Central memory CD8-positive, alpha-beta T cell (primary cell): ENCODE results near the gene DAGLA.

Experiments
- ATAC-seq: fragments of 150-1000 bp; cut with Tn5 transposase; replicated peaks from 2 replicates; pipeline ENCODE4 v1.10.0; 2022; ENCODE audit warnings: mild to moderate bottlenecking, moderate FRiP score, moderate number of reproducible peaks; ENCODE audit not compliant: poor library complexity, severe bottlenecking; ENCODE audit errors: extremely low read depth
- DNase-seq, 2 donors: peaks; one replicate each; pipeline ENCODE4 v3.0.0; 2021; ENCODE audit warnings: low spot score in 2 of 2
- H3K27ac Mint-ChIP-seq: one replicate; pipeline ENCODE4 v1.8.0; 2022; ENCODE audit warnings: low read depth, mild to moderate bottlenecking, moderate library complexity, mixed read lengths
- H3K27me3 Mint-ChIP-seq: one replicate; pipeline ENCODE4 v1.8.0; 2022; ENCODE audit warnings: mixed read lengths
- H3K36me3 Mint-ChIP-seq: one replicate; pipeline ENCODE4 v1.8.0; 2022; ENCODE audit warnings: mild to moderate bottlenecking, moderate library complexity, mixed read lengths; ENCODE audit not compliant: insufficient read depth
- H3K4me1 Mint-ChIP-seq: one replicate; pipeline ENCODE4 v1.8.0; 2022; ENCODE audit warnings: mixed read lengths
- H3K4me3 Mint-ChIP-seq: one replicate; pipeline ENCODE4 v1.8.0; 2022; ENCODE audit warnings: mild to moderate bottlenecking, moderate library complexity, mixed read lengths
- H3K9me3 Mint-ChIP-seq: one replicate; pipeline ENCODE4 v1.8.0; 2022; ENCODE audit warnings: mixed read lengths

DAGLA gene

DNA sequence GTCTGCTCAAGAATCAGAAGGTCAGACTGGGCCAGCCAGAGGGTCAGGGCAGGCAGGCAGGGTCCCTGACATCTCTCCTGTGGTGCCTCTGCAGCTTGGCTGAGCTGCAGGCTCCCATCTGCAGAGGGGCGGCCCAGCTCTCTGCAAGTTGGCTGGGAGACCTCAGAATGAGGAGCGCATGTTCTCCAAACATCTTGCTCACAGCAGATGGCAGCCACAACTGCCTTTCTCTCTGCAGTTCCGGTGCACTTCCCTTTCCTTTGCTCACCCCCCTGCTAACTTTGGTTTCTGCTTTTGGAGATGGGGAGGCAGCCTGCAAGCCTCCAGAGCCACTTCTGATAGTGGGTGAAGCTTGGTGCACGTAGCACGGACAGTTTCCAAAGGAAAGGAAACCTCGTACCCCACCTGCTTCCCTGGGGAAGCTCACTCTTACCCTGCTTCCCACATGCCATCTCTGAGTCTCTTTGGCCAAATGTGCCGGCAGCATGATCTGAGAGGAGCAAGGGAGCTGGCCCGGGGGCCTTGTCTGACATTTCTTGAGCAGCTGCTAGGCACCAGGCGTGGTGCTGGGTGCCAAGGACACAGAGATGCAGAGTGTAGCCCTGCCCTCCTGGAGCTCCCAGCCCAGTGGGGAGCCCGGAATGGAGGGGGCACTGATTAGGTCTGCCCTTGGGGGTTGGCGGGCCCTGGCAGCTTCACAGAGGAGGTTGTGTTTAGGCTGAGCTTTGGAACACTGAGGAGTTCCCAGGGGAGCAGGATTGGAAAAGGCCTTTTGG is 18.2 kb downstream of the DAGLA start:
- H3K27me3 Mint-ChIP-seq = no peaks in the 10 kb centered on the region

DNA sequence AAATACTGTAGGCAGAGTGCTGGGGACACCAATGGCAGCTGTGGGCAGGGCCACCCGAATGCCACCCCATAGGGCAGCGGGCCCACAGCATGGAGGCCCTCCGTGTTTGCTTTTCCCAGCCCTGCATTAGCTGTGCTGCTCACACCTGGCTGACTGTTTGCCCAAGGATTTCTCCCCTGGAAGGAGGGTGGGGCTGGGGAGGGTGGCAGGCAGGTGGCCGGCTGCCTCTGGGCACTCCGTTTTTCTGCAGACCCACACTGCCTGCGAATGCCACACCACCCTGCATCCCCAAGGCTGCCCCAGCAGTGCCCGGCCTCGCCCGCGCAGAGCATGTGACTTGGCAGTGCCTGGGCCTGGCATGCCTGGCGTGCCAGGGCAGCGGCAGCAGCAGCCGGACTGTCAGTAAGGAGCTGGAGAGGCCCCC is 19.6 kb downstream of the DAGLA start:
- DNase-seq = no peak
- no peak overlapping the region for H3K27ac Mint-ChIP-seq

More for the DNA sequence above, 18.2 kb downstream of the DAGLA start:
- no peak overlapping the region for H3K4me3 Mint-ChIP-seq
- H3K36me3 Mint-ChIP-seq = peaks cover 4% of the 10 kb centered on the region
- no peaks in the 10 kb centered on the region for H3K9me3 Mint-ChIP-seq
- peaks cover 31% of the 10 kb centered on the region for H3K4me1 Mint-ChIP-seq
- ATAC-seq (no peak), DNase-seq (no peak)
- peak overlapping the region; percentile 61 for H3K27ac Mint-ChIP-seq

DNA sequence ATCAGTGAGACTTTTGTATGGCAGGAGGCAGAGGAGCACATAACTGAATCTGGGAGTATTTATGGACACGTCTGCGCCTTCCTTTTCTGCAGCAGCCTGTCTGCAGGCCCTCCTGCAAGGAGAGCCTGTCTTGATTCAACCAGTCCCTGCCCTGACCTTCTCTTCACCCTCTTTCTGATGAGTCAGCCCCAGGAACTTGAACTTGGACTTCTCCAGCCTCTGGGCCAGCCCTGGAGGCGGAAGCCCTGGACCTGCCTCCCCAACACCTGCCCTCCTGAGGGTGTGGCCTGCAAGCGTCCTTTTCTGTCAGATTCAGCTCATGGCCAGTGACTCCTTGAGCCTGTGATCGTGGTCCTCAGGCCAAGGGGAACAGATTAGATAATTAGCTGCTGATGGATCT is 20.0 kb downstream of the DAGLA start:
- no peaks in the 10 kb centered on the region for H3K9me3 Mint-ChIP-seq
- H3K4me3 Mint-ChIP-seq = no peak overlapping the region
- H3K27ac Mint-ChIP-seq = no peak overlapping the region
- ATAC-seq (no peak), DNase-seq (no peak)
- H3K27me3 Mint-ChIP-seq = no peaks in the 10 kb centered on the region
- H3K4me1 Mint-ChIP-seq = peaks cover 32% of the 10 kb centered on the region
- H3K36me3 Mint-ChIP-seq = peaks cover 2% of the 10 kb centered on the region

More for the DNA sequence above, 19.6 kb downstream of the DAGLA start:
- Mint-ChIP-seq H3K4me1 (peaks cover 32% of the 10 kb centered on the region), H3K27me3 (no peaks in the 10 kb centered on the region), H3K9me3 (no peaks in the 10 kb centered on the region), H3K36me3 (peaks cover 3% of the 10 kb centered on the region), H3K4me3 (no peak overlapping the region)
- no peak for ATAC-seq

DNA sequence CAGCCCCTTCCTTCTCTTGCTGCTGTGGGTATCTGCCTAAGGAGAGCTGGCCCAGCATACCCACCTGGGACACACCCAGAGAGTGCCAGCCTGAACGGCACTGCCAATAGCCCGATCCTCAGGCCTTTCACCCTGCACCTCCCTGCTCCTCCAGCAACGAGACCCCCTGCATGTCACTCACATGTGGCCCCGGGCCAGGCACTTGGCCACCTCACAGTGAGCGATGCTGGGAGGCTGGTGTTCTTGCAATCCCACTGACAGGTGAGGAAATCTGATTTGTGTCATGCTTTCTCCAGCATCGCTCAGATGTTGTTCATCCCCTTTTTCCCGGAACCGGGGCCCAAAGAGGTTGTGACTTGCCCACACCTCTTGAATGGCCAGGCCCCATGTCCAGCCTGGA is 20.5 kb downstream of the DAGLA start:
- ATAC-seq (no peak), DNase-seq (no peak)
- Mint-ChIP-seq H3K9me3 (no peaks in the 10 kb centered on the region), H3K4me1 (peaks cover 29% of the 10 kb centered on the region), H3K4me3 (no peak overlapping the region), H3K36me3 (peaks cover 2% of the 10 kb centered on the region), H3K27ac (no peak overlapping the region), H3K27me3 (no peaks in the 10 kb centered on the region)

DNA sequence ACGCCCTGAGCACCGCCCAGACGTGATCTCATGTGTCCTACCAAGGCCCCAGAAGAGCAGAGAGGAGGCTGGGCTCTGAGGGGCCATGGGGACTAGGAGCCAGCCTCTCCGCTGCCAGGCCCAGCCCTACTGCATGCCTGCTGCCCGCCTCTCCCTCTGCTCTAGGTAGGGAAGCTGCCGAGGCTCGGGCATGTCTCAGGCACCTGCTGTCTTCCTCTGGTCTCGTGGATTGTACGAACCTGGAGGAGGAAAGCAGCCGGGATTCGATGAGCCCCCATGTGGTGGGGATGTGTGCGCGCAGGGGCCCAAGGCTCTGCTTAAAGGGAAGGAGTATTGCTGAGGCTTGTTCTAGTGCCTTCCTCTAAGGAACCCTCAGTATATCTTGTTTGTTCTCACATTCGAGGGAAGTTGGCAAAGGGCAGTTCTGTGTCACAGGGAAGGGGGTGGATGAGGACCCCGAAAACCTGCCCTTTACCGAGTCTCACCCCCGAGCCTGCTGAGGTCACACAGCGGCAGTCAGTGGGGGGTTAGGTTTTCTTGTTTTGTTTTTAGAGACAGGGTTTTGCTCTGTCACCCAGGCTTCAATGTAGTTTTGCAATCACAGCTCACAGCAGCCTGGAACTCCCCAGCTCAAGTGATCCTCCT is 21.2 kb downstream of the DAGLA start:
- no peak for DNase-seq
- Mint-ChIP-seq H3K27me3 (no peaks in the 10 kb centered on the region), H3K9me3 (no peaks in the 10 kb centered on the region), H3K4me3 (no peak overlapping the region), H3K4me1 (peaks cover 22% of the 10 kb centered on the region), H3K36me3 (no peaks in the 10 kb centered on the region), H3K27ac (no peak overlapping the region)
- ATAC-seq = no peak

DNA sequence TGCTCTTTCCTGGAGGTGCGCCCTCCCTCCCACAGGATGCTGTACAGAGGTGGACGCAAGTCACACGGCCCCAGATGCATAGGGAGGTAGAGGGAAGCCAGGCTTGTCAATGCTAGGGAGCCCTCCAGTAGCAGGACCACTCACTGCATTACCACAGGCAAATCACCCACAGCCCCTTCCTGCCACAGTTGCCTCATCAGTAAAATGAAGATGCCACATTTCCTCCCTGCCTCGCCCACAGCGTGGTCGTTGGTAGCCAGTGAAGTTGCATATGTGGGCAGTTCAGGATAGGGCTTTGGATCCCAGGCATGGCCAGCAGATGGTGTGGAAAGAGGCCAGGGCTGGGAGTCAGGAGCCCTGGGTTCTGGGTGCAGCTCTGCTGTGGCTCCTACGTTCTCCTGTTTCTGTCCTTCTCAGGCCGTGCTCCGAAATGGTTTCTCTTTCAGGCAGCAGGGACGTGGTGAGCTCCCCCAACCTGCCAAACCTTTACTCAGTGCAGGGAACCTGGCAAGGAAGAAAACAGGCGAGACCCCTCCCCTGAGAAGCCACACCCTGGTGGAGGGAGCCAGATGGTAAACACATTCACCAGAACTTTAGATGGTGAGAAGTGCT is 22.6 kb downstream of the DAGLA start:
- no peak for DNase-seq

DNA sequence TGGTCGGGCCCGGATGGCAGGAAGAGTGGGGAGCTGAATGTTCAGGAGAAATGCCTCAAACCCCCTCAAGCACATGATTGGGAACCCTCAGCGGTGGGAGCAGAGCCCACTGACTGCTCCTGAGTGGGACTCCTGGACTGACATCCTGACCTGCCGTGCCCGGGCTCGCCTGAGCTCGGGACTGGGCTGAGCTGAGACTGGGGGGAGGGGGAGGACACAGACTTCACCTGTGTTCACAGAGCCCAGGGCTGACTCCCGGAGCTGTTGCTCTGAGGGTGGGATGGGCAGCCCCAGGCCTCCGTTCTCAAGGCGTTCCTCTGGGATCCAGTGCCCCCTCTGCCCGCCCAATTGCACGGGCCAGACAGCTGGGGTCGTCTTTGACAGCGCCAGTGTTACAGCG is 24.6 kb downstream of the DAGLA start:
- H3K4me3 Mint-ChIP-seq = no peak overlapping the region
- DNase-seq (no peak), ATAC-seq (no peak)
- peaks cover 10% of the 10 kb centered on the region for H3K4me1 Mint-ChIP-seq
- no peak overlapping the region for H3K27ac Mint-ChIP-seq
- H3K27me3 Mint-ChIP-seq = no peaks in the 10 kb centered on the region
- no peaks in the 10 kb centered on the region for H3K36me3 Mint-ChIP-seq
- H3K9me3 Mint-ChIP-seq = no peaks in the 10 kb centered on the region

More for the DNA sequence above, 22.6 kb downstream of the DAGLA start:
- peaks cover 18% of the 10 kb centered on the region for H3K4me1 Mint-ChIP-seq
- peak; percentile 32 for ATAC-seq
- H3K27ac Mint-ChIP-seq = peak overlapping the region; percentile 5
- no peaks in the 10 kb centered on the region for H3K27me3 Mint-ChIP-seq
- H3K9me3 Mint-ChIP-seq = no peaks in the 10 kb centered on the region
- H3K4me3 Mint-ChIP-seq = peak overlapping the region; percentile 42
- H3K36me3 Mint-ChIP-seq = no peaks in the 10 kb centered on the region

DNA sequence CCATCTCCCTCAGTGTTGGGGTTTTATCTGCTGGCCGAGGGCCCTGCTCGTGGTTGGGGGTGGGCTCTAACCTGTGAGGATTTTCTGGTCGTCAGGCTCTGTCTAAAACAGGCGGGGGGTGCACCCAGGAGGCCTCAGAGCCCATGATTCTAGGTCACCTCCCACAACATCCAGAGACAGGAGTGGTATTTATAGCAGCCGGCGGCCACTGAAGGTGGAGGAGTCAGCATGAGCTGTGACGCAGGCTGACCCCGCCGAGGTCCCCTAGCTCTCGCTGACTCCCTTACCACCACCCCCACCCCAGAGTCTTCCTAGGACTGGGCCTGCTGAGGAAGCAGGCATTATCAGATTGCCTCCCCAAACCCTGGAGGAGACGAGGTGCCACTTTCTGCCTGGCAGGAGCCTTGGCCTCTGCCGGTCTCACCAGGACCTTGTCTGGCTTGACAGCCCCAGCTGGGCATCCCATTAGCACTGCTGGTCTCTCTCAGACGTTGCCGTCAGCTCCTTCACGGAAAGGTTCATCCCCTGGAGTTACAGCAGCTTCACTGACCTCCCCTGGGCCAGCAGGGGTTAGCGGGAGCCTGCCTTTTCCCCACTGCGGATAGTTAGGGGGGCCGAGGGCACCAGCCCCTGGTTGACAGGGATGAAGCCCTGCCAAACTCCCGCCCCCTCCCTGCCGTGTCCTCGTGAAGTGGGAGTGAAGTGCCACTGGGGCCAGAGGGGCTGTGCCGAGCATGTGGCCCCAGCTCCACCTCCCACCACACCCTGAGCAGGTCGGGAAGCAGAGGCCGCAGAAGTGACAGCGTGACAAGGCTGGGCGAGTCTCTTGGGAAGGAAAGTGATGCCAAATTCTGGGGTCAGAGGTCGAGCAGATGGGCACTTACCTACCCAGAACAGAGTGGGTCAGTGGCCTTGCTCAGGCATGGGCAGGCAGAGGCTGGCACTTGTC is 26.5 kb downstream of the DAGLA start:
- ATAC-seq (no peak), DNase-seq (no peak)
- Mint-ChIP-seq H3K4me3 (no peak overlapping the region), H3K4me1 (peaks cover 10% of the 10 kb centered on the region), H3K27me3 (no peaks in the 10 kb centered on the region), H3K9me3 (no peaks in the 10 kb centered on the region), H3K27ac (no peak overlapping the region), H3K36me3 (no peaks in the 10 kb centered on the region)

DNA sequence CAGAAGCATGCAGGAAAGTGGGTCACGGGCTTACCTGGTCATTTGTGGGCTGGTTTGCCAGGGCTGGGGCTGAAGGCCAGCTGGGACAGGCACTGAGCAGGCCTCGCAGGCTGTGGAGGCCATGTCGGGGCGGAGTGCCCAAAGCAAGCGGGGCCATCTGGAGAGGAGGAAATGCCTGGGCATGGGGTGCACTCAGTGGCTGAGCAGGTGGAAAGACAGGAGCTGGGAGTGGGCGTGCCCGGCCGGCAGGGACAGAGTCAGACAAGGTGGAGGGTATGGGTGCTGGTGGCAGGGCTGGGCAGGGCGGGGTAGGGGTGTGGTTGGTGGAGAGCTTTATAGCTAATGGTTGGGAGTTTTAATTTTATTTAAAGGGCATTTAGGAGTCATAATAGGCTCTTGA is 27.4 kb downstream of the DAGLA start:
- H3K9me3 Mint-ChIP-seq = no peaks in the 10 kb centered on the region
- ATAC-seq (no peak), DNase-seq (no peak)
- no peak overlapping the region for H3K4me3 Mint-ChIP-seq
- H3K27me3 Mint-ChIP-seq = no peaks in the 10 kb centered on the region
- H3K27ac Mint-ChIP-seq = no peak overlapping the region
- H3K4me1 Mint-ChIP-seq = peaks cover 9% of the 10 kb centered on the region
- H3K36me3 Mint-ChIP-seq = no peaks in the 10 kb centered on the region

DNA sequence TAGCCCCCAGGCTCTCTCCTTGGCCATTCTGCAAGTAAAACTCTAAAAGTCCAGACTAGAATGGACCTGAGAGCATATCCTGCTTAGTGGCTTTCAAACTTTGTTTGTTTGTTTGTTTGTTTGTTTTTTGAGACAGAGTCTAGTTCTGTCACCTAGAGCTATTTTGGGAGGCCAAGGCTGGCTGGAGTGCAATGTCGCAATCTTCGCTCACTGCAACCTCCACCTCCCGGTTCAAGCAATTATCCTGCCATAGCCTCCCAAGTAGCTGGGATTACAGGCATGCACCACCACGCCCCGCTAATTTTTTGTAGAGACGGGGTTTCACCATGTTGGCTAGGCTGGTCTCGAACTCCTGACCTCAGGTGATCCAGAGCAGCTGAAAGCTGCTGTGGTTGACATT is 28.9 kb downstream of the DAGLA start:
- Mint-ChIP-seq H3K36me3 (no peaks in the 10 kb centered on the region), H3K27me3 (no peaks in the 10 kb centered on the region), H3K4me1 (no peaks in the 10 kb centered on the region), H3K9me3 (no peaks in the 10 kb centered on the region), H3K27ac (no peak overlapping the region), H3K4me3 (no peak overlapping the region)
- ATAC-seq (no peak), DNase-seq (no peak)

DNA sequence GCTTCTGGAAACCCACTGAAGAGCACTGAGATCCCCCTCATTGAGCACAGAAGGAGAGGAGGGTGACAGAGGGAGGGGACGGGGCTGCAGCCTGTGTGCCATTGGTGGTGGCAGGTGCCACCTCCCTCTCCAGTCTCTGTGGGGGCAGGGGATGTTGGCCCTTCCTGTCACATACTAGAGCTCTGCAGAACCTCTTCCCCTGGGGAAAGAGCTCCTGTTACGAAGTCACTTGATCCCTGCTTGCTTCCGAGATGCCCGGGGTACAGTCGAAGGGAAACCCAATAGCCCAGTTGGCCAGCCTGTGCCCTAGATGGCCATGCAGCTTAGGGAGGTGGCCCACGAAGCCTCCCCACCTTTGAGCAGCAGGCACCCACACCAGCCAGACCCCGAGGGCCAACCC is 29.4 kb downstream of the DAGLA start:
- no peaks in the 10 kb centered on the region for H3K36me3 Mint-ChIP-seq
- no peaks in the 10 kb centered on the region for H3K4me1 Mint-ChIP-seq
- no peak overlapping the region for H3K4me3 Mint-ChIP-seq
- no peak for DNase-seq
- H3K27ac Mint-ChIP-seq = no peak overlapping the region
- no peaks in the 10 kb centered on the region for H3K9me3 Mint-ChIP-seq
- H3K27me3 Mint-ChIP-seq = no peaks in the 10 kb centered on the region
- ATAC-seq = no peak

DNA sequence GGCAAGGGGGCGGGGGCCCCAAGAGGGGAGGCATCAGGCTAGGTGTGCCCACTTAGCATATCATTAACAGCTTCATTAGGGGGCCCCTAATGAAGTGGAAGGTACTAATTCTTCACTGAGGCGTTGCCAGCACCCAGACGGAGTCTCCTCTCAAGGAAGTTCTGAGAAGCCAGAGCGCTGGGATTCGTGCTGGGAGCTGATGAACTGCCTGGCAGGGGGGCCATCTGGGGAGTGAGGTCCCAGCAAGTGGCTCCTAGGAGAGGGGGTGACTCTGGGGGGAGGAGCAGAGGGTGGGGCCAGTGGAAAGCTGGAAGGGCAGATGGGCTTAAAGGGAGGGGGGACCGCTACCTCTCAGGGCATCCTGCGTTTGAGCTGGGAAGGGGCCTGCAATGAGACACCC is 29.8 kb downstream of the DAGLA start:
- ATAC-seq (no peak), DNase-seq (no peak)
- Mint-ChIP-seq H3K4me3 (no peak overlapping the region), H3K27me3 (no peaks in the 10 kb centered on the region), H3K9me3 (no peaks in the 10 kb centered on the region), H3K4me1 (no peaks in the 10 kb centered on the region), H3K27ac (no peak overlapping the region), H3K36me3 (no peaks in the 10 kb centered on the region)
